PC-9 (cell line): ENCODE measurements around the gene GLOD4. TPM values are rescaled to one million over a fixed set of nuclear protein-coding genes. Genes with fewer than 3 reads are reported as not detected.

Source experiments
- BruUV-seq: library from RNA; stranded (reverse); fragments of 400-500 nt; replicated peaks from 2 replicates; lab custom pipeline; 2021; lab: Mats Ljungman, UMichigan
- CTCF ChIA-PET: fragments of 300-600 bp; sonication (Branson Sonifier 250); formaldehyde crosslinking; loops from one replicate; lab custom pipeline; 2022; ENCODE audit warnings: antibody characterized with exemption; lab: Charles Lee
- POLR2A ChIA-PET: fragments of 300-600 bp; sonication (Branson Sonifier 250); formaldehyde crosslinking; loops from one replicate; lab custom pipeline; 2022; ENCODE audit warnings: antibody characterized with exemption; ENCODE audit not compliant: unreplicated experiment; lab: Charles Lee
- DNase-seq, 2 experiments: peaks; one replicate each; pipeline versions ENCODE4 v3.0.0 to v3.0.0-alpha.2; 2015 to 2022; ENCODE audit warnings: mixed read lengths in 1 of 2
- H2AFZ ChIP-seq: fragments of 200-600 bp; sonication (generic); 2 replicates; pipeline ENCODE4 v1.8.1; 2017; ENCODE audit warnings: antibody characterized with exemption
- H3F3A ChIP-seq: fragments of 200-600 bp; sonication (generic); 2 replicates; pipeline ENCODE4 v1.8.1; 2017; ENCODE audit warnings: antibody characterized with exemption, mild to moderate bottlenecking, low read depth; ENCODE audit not compliant: insufficient read depth
- H3K27ac ChIP-seq: fragments of 200-600 bp; sonication (generic); 2 replicates; pipeline ENCODE4 v1.6.1; 2016; ENCODE audit warnings: mixed run types
- H3K27me3 ChIP-seq: fragments of 200-600 bp; sonication (generic); 2 replicates; pipeline ENCODE4 v1.6.1; 2016; ENCODE audit warnings: low read depth, mixed run types; ENCODE audit not compliant: insufficient read depth
- H3K36me3 ChIP-seq: fragments of 200-600 bp; sonication (generic); 2 replicates; pipeline ENCODE4 v1.6.1; 2016; ENCODE audit warnings: low read depth, mixed run types
- H3K4me1 ChIP-seq: fragments of 200-600 bp; sonication (generic); replicated peaks from 2 replicates; pipeline ENCODE4 v1.6.1; 2016; ENCODE audit warnings: mixed run types; ENCODE audit not compliant: insufficient read depth
- H3K4me2 ChIP-seq: fragments of 200-600 bp; sonication (generic); 2 replicates; pipeline ENCODE4 v1.6.1; 2017; ENCODE audit warnings: mixed run types
- H3K4me3 ChIP-seq: fragments of 200-600 bp; sonication (generic); 2 replicates; pipeline ENCODE4 v1.6.1; 2016; ENCODE audit warnings: mixed run types
- H3K79me2 ChIP-seq: fragments of 200-600 bp; sonication (generic); 2 replicates; pipeline ENCODE4 v1.6.1; 2017; ENCODE audit warnings: low read depth, mixed run types
- H3K9me2 ChIP-seq: fragments of 200-600 bp; sonication (generic); 2 replicates; pipeline ENCODE4 v1.8.1; 2017; ENCODE audit warnings: mild to moderate bottlenecking; ENCODE audit not compliant: insufficient read depth
- H3K9me3 ChIP-seq: fragments of 200-600 bp; sonication (generic); 2 replicates; pipeline ENCODE4 v1.8.1; 2016; ENCODE audit warnings: low read depth; ENCODE audit not compliant: insufficient read depth
- H4K20me1 ChIP-seq: fragments of 200-600 bp; sonication (generic); 2 replicates; pipeline ENCODE4 v1.8.1; 2017; ENCODE audit not compliant: insufficient read depth
- CTCF ChIP-seq: fragments of 200-600 bp; sonication (generic); conservative IDR thresholded peaks from 2 replicates; pipeline ENCODE4 v1.6.1; 2017; ENCODE audit warnings: mixed run types, antibody characterized with exemption, mild to moderate bottlenecking, moderate library complexity
- EZH2 ChIP-seq: fragments of 200-600 bp; sonication (generic); IDR thresholded peaks from 2 replicates; pipeline ENCODE4 v1.8.0; 2017; ENCODE audit warnings: antibody characterized with exemption, low read depth
- intact Hi-C: fragments of 100-400 bp; cut with micrococcal nuclease; formaldehyde crosslinking; loops from one replicate; pipeline ENCODE4 v1.10.0; 2022; ENCODE audit not compliant: unreplicated experiment
- total RNA-seq: library from RNA; stranded (reverse); gene quantifications from 2 replicates; pipeline ENCODE4 v1.2.3, GENCODE V29; 2021

Gene GLOD4
- total RNA-seq, 1 experiment from 2014 or later, result 110 TPM

- Histone ChIP-seq H3K27ac (no peak overlapping the region), H3K4me1 (no peaks in the 10 kb centered on the region), H3F3A (peaks cover 10% of the 10 kb centered on the region; the same call in 1 of the 2 replicates), H3K4me3 (no peak overlapping the region), H3K4me2 (no peak overlapping the region), H4K20me1 (peaks cover 10% of the 10 kb centered on the region; the same call in 1 of the 2 replicates), H3K27me3 (no peaks in the 10 kb centered on the region), H3K36me3 (no peaks in the 10 kb centered on the region), H3K9me3 (no peaks in the 10 kb centered on the region), H2AFZ (no peak overlapping the region), H3K9me2 (no peaks in the 10 kb centered on the region), H3K79me2 (no peaks in the 10 kb centered on the region)
- intact Hi-C loops, result no loop called here
- CTCF ChIA-PET, result interaction anchor here (0.7 kb wide), 1 partner anchor 45 kb away, joined by 15 read pairs; no protein-coding TSS in a partner anchor
- no TSS peak for BruUV-seq
- POLR2A ChIA-PET, result interaction anchor here (0.6 kb wide), 1 partner anchor 201 kb away, joined by 10 read pairs; no protein-coding TSS in a partner anchor
- TF ChIP-seq CTCF (no peak), EZH2 (no peak)
- no peak for DNase-seq
Measured at GRCh38 chr17:798246-798645, 16.2 kb upstream of the GLOD4 start.

GRCh38 chr17:797236-797840 lies 15.3 kb upstream of the GLOD4 start:
- POLR2A ChIA-PET, result no interaction called here
- no TSS peak for BruUV-seq
- no peaks in the 10 kb centered on the region for H3K79me2 ChIP-seq
- no peaks in the 10 kb centered on the region for H3K36me3 ChIP-seq
- H3K4me1 ChIP-seq, result no peaks in the 10 kb centered on the region
- H3K4me2 ChIP-seq, result no peak overlapping the region
- no peak overlapping the region for H2AFZ ChIP-seq
- no peaks in the 10 kb centered on the region for H3K9me3 ChIP-seq
- H3F3A ChIP-seq, result peaks cover 10% of the 10 kb centered on the region; the same call in 1 of the 2 replicates
- no peaks in the 10 kb centered on the region for H3K27me3 ChIP-seq
- peaks cover 13% of the 10 kb centered on the region; the same call in 1 of the 2 replicates for H4K20me1 ChIP-seq
- CTCF ChIA-PET, result no interaction called here
- H3K4me3 ChIP-seq, result no peak overlapping the region
- no peak overlapping the region for H3K27ac ChIP-seq
- no peak for DNase-seq
- H3K9me2 ChIP-seq, result no peaks in the 10 kb centered on the region
- TF ChIP-seq EZH2 (no peak), CTCF (no peak)
- intact Hi-C loops, result no loop called here

GRCh38 chr17:796609-797008 lies 14.5 kb upstream of the GLOD4 start:
- Histone ChIP-seq H3K4me2 (no peak overlapping the region), H3K9me3 (no peaks in the 10 kb centered on the region), H3K4me1 (no peaks in the 10 kb centered on the region), H3K36me3 (no peaks in the 10 kb centered on the region), H3K79me2 (no peaks in the 10 kb centered on the region), H3K27me3 (no peaks in the 10 kb centered on the region), H3K4me3 (no peak overlapping the region), H4K20me1 (peaks cover 19% of the 10 kb centered on the region), H3K27ac (no peak overlapping the region), H2AFZ (no peak overlapping the region), H3K9me2 (no peaks in the 10 kb centered on the region), H3F3A (peaks cover 7% of the 10 kb centered on the region; the same call in 1 of the 2 replicates)
- no peak for DNase-seq
- ChIA-PET CTCF (interaction anchor here (1.0 to 1.1 kb wide), 2 partner anchors 184 to 200 kb away, joined by 5 to 6 read pairs; partner anchors contain the start of genes NXN and TIMM22), POLR2A (interaction anchor here (0.7 kb wide), 1 partner anchor 184 kb away, joined by 7 read pairs; no protein-coding TSS in a partner anchor)
- TF ChIP-seq CTCF (no peak), EZH2 (no peak)
- BruUV-seq, result no TSS peak
- intact Hi-C loops, result no loop called here
